HEK293T (cell line): ENCODE results near the gene FERMT1.

Experiments
- SUZ12 ChIP-seq: fragments of 450-650 bp; IDR thresholded peaks from 2 replicates; pipeline ENCODE4 v1.6.1; 2016; ENCODE audit warnings: mild to moderate bottlenecking
- ZNF384 ChIP-seq: fragments of 450-650 bp; IDR thresholded peaks from 2 replicates; pipeline ENCODE4 v1.6.1; 2016

DNA sequence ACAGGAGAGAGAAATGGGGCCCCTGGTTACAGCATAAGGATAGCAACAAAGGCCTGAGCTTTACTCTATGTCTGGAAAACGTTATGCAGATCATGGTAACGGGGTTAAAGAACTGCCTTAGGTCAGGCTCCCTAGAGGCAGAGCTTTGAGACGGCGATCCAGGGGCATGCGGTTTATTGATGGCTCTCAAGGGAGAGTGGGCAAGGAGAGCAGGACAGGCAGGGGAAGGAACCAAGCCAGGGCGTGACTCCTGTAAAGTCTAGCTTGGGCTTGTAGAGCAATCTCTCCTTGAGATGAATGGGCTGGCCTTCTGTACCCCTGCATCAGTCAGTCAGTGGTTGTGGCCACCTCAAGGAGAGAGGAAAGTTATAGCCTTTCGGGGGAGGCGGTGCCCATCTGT lies 12.5 kb upstream of the FERMT1 start:
- TF ChIP-seq SUZ12 = no peak
- no peak for TF ChIP-seq ZNF384
